ENCODE results near the gene GPS2.

DNA sequence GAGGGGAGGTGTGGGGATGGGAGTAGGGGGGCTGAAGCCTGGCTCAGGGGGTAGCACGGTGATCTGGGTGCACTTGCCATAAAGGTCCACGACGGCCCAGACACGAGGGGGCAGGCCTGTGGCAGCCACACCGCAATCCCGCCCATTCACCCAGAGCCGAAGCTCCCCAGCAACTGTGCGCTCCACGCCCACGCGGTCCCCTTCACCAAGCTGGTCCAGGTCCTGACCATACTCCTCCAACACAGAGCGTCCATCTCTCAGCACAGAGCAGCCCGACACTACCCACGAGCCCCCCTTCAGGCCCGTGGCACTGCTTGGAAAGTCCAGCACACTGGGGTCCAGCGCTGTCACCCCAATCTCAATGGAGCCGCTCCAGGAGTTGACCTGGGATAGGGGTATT lies 12.3 kb upstream of the GPS2 start:
- no peak for TF ChIP-seq POLR2A (IDR thresholded peaks at IDR 0.05)
- no peak for TF ChIP-seq CTCF (IDR thresholded peaks at IDR 0.05)
